CD4-positive, alpha-beta T cell treated with Interleukin-4 for 4 hours (primary cell): ENCODE data around the gene SGTA.
A peak's percentile ranks its signal among the peaks of the same experiment; 100 is the strongest.

Experiments
- DNase-seq: peaks from one replicate; pipeline ENCODE4 v3.0.0-alpha.2; 2020

SGTA gene

GRCh38 chr19:2744113-2744512 lies 39.0 kb downstream of the SGTA start:
- DNase-seq: no peak

- no peak for DNase-seq
Observed at GRCh38 chr19:2743099-2743498, 40.0 kb downstream of the SGTA start.

- DNase-seq: no peak
Observed at GRCh38 chr19:2740314-2740656, 42.8 kb downstream of the SGTA start.

- peak; percentile 99 for DNase-seq
Observed at GRCh38 chr19:2739602-2740313, 43.3 kb downstream of the SGTA start, which contains the start of gene SLC39A3. Gene SLC39A3, minus strand, starts transcription at chr19:2740017. Its CDS starts 2,760 bp downstream, at chr19:2737257.

GRCh38 chr19:2736550-2737190 lies 46.4 kb downstream of the SGTA start:
- DNase-seq: no peak

GRCh38 chr19:2735374-2735773 lies 47.7 kb downstream of the SGTA start:
- DNase-seq: no peak

GRCh38 chr19:2734589-2735288 lies 48.3 kb downstream of the SGTA start:
- DNase-seq: no peak

- no peak for DNase-seq
Observed at GRCh38 chr19:2733930-2734588, 49.0 kb downstream of the SGTA start.

GRCh38 chr19:2732883-2733282 lies 50.2 kb downstream of the SGTA start:
- no peak for DNase-seq

GRCh38 chr19:2732157-2732725 lies 50.8 kb downstream of the SGTA start:
- no peak for DNase-seq

- no peak for DNase-seq
Observed at GRCh38 chr19:2731181-2731995, 51.7 kb downstream of the SGTA start.

GRCh38 chr19:2729943-2730818 lies 52.9 kb downstream of the SGTA start:
- DNase-seq: no peak

GRCh38 chr19:2728783-2729387 lies 54.2 kb downstream of the SGTA start:
- no peak for DNase-seq

- DNase-seq: no peak
Observed at GRCh38 chr19:2727640-2727944, 55.5 kb downstream of the SGTA start.

- no peak for DNase-seq
Observed at GRCh38 chr19:2726904-2727639, 56.0 kb downstream of the SGTA start.

- DNase-seq: no peak
Observed at GRCh38 chr19:2726160-2726855, 56.8 kb downstream of the SGTA start.

GRCh38 chr19:2724148-2724557 lies 58.9 kb downstream of the SGTA start:
- DNase-seq: no peak

- no peak for DNase-seq
Observed at GRCh38 chr19:2723747-2724146, 59.3 kb downstream of the SGTA start.

GRCh38 chr19:2723345-2723715 lies 59.7 kb downstream of the SGTA start:
- no peak for DNase-seq
